Vagina (tissue), 2 donors: Measurements from ENCODE around the gene TBX1.

Source experiments
- POLR2A ChIP-seq, 2 donors: fragments of 450-650 bp; IDR thresholded peaks; one replicate each; pipeline ENCODE4 v1.6.1; 2017; ENCODE audit warnings: antibody characterized with exemption in 2 of 2, mild to moderate bottlenecking in 2 of 2, moderate library complexity in 2 of 2
- TF ChIP-seq, protein P1 (sequence below), 3 experiments: fragments of 450-650 bp in 2 of 3; fragments of 200-600 bp in 1 of 3; sonication (generic) in 1 of 3; IDR thresholded peaks; one replicate each; pipeline ENCODE4 v1.5.1; 2017 to 2019; ENCODE audit warnings: antibody characterized with exemption in 3 of 3, mild to moderate bottlenecking in 2 of 3, moderate library complexity in 2 of 3

DNA sequence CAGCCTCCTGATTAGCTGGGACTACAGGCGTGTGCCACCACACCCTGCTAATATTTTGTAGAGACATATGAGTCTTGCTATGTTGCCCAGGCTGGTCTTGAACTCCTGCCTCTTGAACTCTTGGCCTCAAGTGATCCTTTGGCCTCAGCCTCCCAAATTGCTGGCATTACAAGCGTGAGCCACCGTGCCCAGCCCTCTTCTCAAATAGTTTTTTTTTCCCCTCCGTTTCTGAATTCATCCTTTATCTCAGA is 11.8 kb downstream of the TBX1 start:
- TF ChIP-seq, protein P1, sequence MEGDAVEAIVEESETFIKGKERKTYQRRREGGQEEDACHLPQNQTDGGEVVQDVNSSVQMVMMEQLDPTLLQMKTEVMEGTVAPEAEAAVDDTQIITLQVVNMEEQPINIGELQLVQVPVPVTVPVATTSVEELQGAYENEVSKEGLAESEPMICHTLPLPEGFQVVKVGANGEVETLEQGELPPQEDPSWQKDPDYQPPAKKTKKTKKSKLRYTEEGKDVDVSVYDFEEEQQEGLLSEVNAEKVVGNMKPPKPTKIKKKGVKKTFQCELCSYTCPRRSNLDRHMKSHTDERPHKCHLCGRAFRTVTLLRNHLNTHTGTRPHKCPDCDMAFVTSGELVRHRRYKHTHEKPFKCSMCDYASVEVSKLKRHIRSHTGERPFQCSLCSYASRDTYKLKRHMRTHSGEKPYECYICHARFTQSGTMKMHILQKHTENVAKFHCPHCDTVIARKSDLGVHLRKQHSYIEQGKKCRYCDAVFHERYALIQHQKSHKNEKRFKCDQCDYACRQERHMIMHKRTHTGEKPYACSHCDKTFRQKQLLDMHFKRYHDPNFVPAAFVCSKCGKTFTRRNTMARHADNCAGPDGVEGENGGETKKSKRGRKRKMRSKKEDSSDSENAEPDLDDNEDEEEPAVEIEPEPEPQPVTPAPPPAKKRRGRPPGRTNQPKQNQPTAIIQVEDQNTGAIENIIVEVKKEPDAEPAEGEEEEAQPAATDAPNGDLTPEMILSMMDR (IDR thresholded peaks at IDR 0.05) = no peak
- no peak for TF ChIP-seq POLR2A (IDR thresholded peaks at IDR 0.05)
